H9 (cell line): ENCODE data around the gene ADAMTS2. TPM values are rescaled to one million over a fixed set of nuclear protein-coding genes. Genes with fewer than 3 reads are reported as not detected.

Experiments
- DNase-seq: peaks from one replicate; pipeline ENCODE4 v3.0.0-alpha.2; 2017
- H2AFZ ChIP-seq: one replicate; pipeline ENCODE4 v1.6.1; 2013; ENCODE audit warnings: mild to moderate bottlenecking, low read length, control low read depth, moderate library complexity
- H2AK5ac ChIP-seq: 2 replicates; pipeline ENCODE4 v1.6.1; 2013; ENCODE audit warnings: low read length, control low read depth, mixed read lengths; ENCODE audit not compliant: insufficient read length
- H2BK120ac ChIP-seq: one replicate; pipeline ENCODE4 v1.6.1; 2013; ENCODE audit warnings: low read depth, mild to moderate bottlenecking, low read length, control low read depth, inconsistent platforms; ENCODE audit not compliant: poor library complexity, severe bottlenecking
- H2BK12ac ChIP-seq: 2 replicates; pipeline ENCODE4 v1.6.1; 2013; ENCODE audit warnings: low read length, control low read depth, mixed read lengths, low read depth; ENCODE audit not compliant: insufficient read length
- H2BK15ac ChIP-seq: 2 replicates; pipeline ENCODE4 v1.6.1; 2013; ENCODE audit warnings: low read depth, low read length, control low read depth
- H2BK20ac ChIP-seq: one replicate; pipeline ENCODE4 v1.6.1; 2013; ENCODE audit warnings: low read depth, mild to moderate bottlenecking, low read length, control low read depth, inconsistent platforms; ENCODE audit not compliant: poor library complexity, severe bottlenecking
- H2BK5ac ChIP-seq: 2 replicates; pipeline ENCODE4 v1.6.1; 2013; ENCODE audit warnings: low read length, control low read depth, mixed read lengths; ENCODE audit not compliant: insufficient read length
- H3K14ac ChIP-seq: 2 replicates; pipeline ENCODE4 v1.6.1; 2013; ENCODE audit warnings: low read length, control low read depth; ENCODE audit not compliant: insufficient read depth
- H3K18ac ChIP-seq: 2 replicates; pipeline ENCODE4 v1.6.1; 2013; ENCODE audit warnings: low read depth, mild to moderate bottlenecking, mixed read lengths, low read length, control low read depth; ENCODE audit not compliant: insufficient read length
- H3K23ac ChIP-seq: 2 replicates; pipeline ENCODE4 v1.6.1; 2013; ENCODE audit warnings: low read length, control low read depth, mixed read lengths, low read depth; ENCODE audit not compliant: insufficient read length
- H3K23me2 ChIP-seq: 2 replicates; pipeline ENCODE4 v1.6.1; 2013; ENCODE audit warnings: low read depth, mild to moderate bottlenecking, mixed read lengths, low read length, control low read depth; ENCODE audit not compliant: insufficient read length, poor library complexity, severe bottlenecking
- H3K27ac ChIP-seq: 2 replicates; pipeline ENCODE4 v1.5.1; 2013; ENCODE audit warnings: low read length, control low read depth, mixed read lengths, low read depth; ENCODE audit not compliant: insufficient read length
- H3K27me3 ChIP-seq: 2 replicates; pipeline ENCODE4 v1.6.1; 2013; ENCODE audit warnings: low read length, control low read depth, inconsistent platforms; ENCODE audit not compliant: insufficient read depth
- H3K4ac ChIP-seq: 2 replicates; pipeline ENCODE4 v1.6.1; 2013; ENCODE audit warnings: low read depth, mild to moderate bottlenecking, control low read depth, inconsistent platforms, low read length, moderate library complexity
- H3K4me1 ChIP-seq: 2 replicates; pipeline ENCODE4 v1.6.1; 2013; ENCODE audit warnings: low read length, control low read depth, inconsistent platforms; ENCODE audit not compliant: insufficient read depth
- H3K4me2 ChIP-seq: 2 replicates; pipeline ENCODE4 v1.6.1; 2013; ENCODE audit warnings: low read length, control low read depth, mixed read lengths; ENCODE audit not compliant: insufficient read length, insufficient read depth
- H3K56ac ChIP-seq: 2 replicates; pipeline ENCODE4 v1.6.1; 2013; ENCODE audit warnings: low read depth, mild to moderate bottlenecking, mixed read lengths, low read length, control low read depth; ENCODE audit not compliant: insufficient read length
- H3K79me1 ChIP-seq: 2 replicates; pipeline ENCODE4 v1.6.1; 2013; ENCODE audit warnings: low read depth, mild to moderate bottlenecking, moderate library complexity, low read length, control low read depth, inconsistent platforms; ENCODE audit not compliant: insufficient read depth, poor library complexity, severe bottlenecking
- H3K79me2 ChIP-seq: 2 replicates; pipeline ENCODE4 v1.6.1; 2013; ENCODE audit warnings: low read length, control low read depth, inconsistent platforms; ENCODE audit not compliant: insufficient read depth
- H3K9ac ChIP-seq: 2 replicates; pipeline ENCODE4 v1.6.1; 2013; ENCODE audit warnings: low read length, control low read depth, mixed read lengths; ENCODE audit not compliant: insufficient read length; ENCODE audit errors: extremely low read depth
- H3K9me3 ChIP-seq: one replicate; pipeline ENCODE4 v1.6.1; 2013; ENCODE audit warnings: low read depth, low read length, inconsistent platforms; ENCODE audit not compliant: control insufficient read depth
- H3T11ph ChIP-seq: one replicate; pipeline ENCODE4 v1.6.1; 2013; ENCODE audit warnings: mild to moderate bottlenecking, low read length, control low read depth, inconsistent platforms
- H4K20me1 ChIP-seq: one replicate; pipeline ENCODE4 v1.6.1; 2013; ENCODE audit not compliant: control insufficient read depth, insufficient read length, insufficient read depth
- H4K5ac ChIP-seq: 2 replicates; pipeline ENCODE4 v1.6.1; 2013; ENCODE audit warnings: low read depth, mild to moderate bottlenecking, mixed read lengths, low read length, control low read depth; ENCODE audit not compliant: insufficient read length
- H4K8ac ChIP-seq: replicated peaks from 2 replicates; pipeline ENCODE4 v1.6.1; 2013; ENCODE audit warnings: low read length, control low read depth, mixed read lengths, low read depth; ENCODE audit not compliant: insufficient read length
- H4K91ac ChIP-seq: 2 replicates; pipeline ENCODE4 v1.6.1; 2013; ENCODE audit warnings: low read depth, mild to moderate bottlenecking, moderate library complexity, mixed read lengths, low read length, control low read depth; ENCODE audit not compliant: insufficient read length
- H3K27ac Mint-ChIP-seq, 3 experiments: 2 replicates in 2 of 3; 3 replicates in 1 of 3; pipeline ENCODE4 v1.8.0; 2020 to 2021; ENCODE audit warnings: mixed read lengths in 3 of 3, mild to moderate bottlenecking in 1 of 3, moderate library complexity in 1 of 3
- H3K27me3 Mint-ChIP-seq: 2 replicates; pipeline ENCODE4 v1.8.0; 2021; ENCODE audit warnings: low read depth, mild to moderate bottlenecking, moderate library complexity, mixed read lengths
- H3K36me3 Mint-ChIP-seq, 3 experiments: 2 replicates in 2 of 3; 3 replicates in 1 of 3; pipeline ENCODE4 v1.8.0; 2020 to 2021; ENCODE audit warnings: low read depth in 3 of 3, mixed read lengths in 3 of 3; ENCODE audit not compliant: insufficient read depth in 1 of 3
- H3K4me1 Mint-ChIP-seq, 2 experiments: 2 replicates each; pipeline ENCODE4 v1.8.0; 2020; ENCODE audit warnings: mixed read lengths in 2 of 2
- H3K4me3 Mint-ChIP-seq, 2 experiments: 2 replicates in 1 of 2; 3 replicates in 1 of 2; pipeline ENCODE4 v1.8.0; 2020 to 2021; ENCODE audit warnings: mild to moderate bottlenecking in 2 of 2, mixed read lengths in 2 of 2, moderate library complexity in 1 of 2
- H3K9me3 Mint-ChIP-seq, 2 experiments: 2 replicates in 1 of 2; 3 replicates in 1 of 2; pipeline ENCODE4 v1.8.0; 2020; ENCODE audit warnings: mild to moderate bottlenecking in 2 of 2, mixed read lengths in 2 of 2, moderate library complexity in 1 of 2
- WGBS: extraction: QIAGEN DNeasy Blood & Tissue Kit; methylation state at CpG from one replicate; pipeline ENCODE4 v1.1.7; 2013; ENCODE audit warnings: missing lambda C conversion rate, low lambda C conversion rate, mixed read lengths; ENCODE audit not compliant: insufficient read length; ENCODE audit errors: extremely low coverage; 5-methylcytosine and 5-hydroxymethylcytosine counted together
- total RNA-seq: library from RNA; stranded (reverse); gene quantifications from 2 replicates; pipeline ENCODE4 v1.2.1, GENCODE V29; 2021
- TF ChIP-seq, protein P1 (sequence below): fragments of 200-600 bp; sonication (generic); conservative IDR thresholded peaks from 3 replicates; pipeline ENCODE4 v1.8.0; 2021; ENCODE audit warnings: antibody characterized with exemption, mild to moderate bottlenecking

The ADAMTS2 gene
- total RNA-seq, 1 experiment from 2014 or later = 5.4 TPM

DNA sequence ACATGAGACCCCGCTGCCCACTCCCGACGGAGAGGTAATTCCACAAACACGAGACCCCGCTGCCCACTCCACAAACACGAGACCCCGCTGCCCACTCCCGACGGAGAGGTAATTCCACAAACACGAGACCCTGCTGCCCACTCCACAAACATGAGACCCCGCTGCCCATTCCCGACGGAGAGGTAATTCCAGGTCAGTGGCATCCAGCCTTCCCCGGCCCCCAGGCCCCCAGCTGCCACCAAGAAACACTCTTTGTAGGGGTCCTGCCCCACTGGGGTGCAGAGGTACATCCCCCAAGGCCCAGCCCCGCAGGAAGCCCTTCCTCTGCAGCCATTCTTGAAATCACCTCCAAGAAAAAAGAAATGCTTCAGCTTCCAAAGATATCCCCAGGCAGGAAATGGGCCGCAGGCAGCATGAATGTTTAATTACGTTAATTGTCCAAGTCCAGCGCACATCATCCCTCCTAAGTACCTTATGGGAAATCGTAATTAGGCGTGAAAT is 115.9 kb downstream of the ADAMTS2 start:
- Mint-ChIP-seq H3K27ac (peak overlapping the region in 2 of 3 experiments; percentile 40 to 77; a peak in 2 of 7 replicates), H3K9me3 (peaks cover 8 to 12% of the 10 kb centered on the region in 2 experiments), H3K4me1 (peaks cover 35 to 42% of the 10 kb centered on the region in 2 experiments), H3K36me3 (peaks cover 7 to 9% (median 9%) of the 10 kb centered on the region in 3 experiments), H3K4me3 (no peak overlapping the region), H3K27me3 (peaks cover 2% of the 10 kb centered on the region; the same call in 1 of the 2 replicates)
- no peak overlapping the region for H2BK5ac ChIP-seq
- H3K9ac ChIP-seq = no peak overlapping the region
- no peak overlapping the region for H4K8ac ChIP-seq
- no peak overlapping the region for H3K18ac ChIP-seq
- no peak overlapping the region for H2BK20ac ChIP-seq
- no peaks in the 10 kb centered on the region for H3K79me2 ChIP-seq
- H2BK15ac ChIP-seq = no peak overlapping the region
- H2AK5ac ChIP-seq = no peak overlapping the region
- H2BK120ac ChIP-seq = no peak overlapping the region
- peaks cover 4% of the 10 kb centered on the region; the same call in 1 of the 2 replicates for H3K4me1 ChIP-seq
- H2AFZ ChIP-seq = no peak overlapping the region
- H3K79me1 ChIP-seq = no peaks in the 10 kb centered on the region
- TF ChIP-seq, protein P1, sequence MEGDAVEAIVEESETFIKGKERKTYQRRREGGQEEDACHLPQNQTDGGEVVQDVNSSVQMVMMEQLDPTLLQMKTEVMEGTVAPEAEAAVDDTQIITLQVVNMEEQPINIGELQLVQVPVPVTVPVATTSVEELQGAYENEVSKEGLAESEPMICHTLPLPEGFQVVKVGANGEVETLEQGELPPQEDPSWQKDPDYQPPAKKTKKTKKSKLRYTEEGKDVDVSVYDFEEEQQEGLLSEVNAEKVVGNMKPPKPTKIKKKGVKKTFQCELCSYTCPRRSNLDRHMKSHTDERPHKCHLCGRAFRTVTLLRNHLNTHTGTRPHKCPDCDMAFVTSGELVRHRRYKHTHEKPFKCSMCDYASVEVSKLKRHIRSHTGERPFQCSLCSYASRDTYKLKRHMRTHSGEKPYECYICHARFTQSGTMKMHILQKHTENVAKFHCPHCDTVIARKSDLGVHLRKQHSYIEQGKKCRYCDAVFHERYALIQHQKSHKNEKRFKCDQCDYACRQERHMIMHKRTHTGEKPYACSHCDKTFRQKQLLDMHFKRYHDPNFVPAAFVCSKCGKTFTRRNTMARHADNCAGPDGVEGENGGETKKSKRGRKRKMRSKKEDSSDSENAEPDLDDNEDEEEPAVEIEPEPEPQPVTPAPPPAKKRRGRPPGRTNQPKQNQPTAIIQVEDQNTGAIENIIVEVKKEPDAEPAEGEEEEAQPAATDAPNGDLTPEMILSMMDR = no peak
- no peak overlapping the region for H3K23ac ChIP-seq
- no peak overlapping the region for H4K91ac ChIP-seq
- no peaks in the 10 kb centered on the region for H3K23me2 ChIP-seq
- no peak overlapping the region for H2BK12ac ChIP-seq
- no peaks in the 10 kb centered on the region for H4K20me1 ChIP-seq
- no peaks in the 10 kb centered on the region for H3K27me3 ChIP-seq
- no peak overlapping the region for H3T11ph ChIP-seq
- H3K4ac ChIP-seq = no peak overlapping the region
- DNase-seq = peak; percentile 15
- no peak overlapping the region for H3K14ac ChIP-seq
- H3K27ac ChIP-seq = no peak overlapping the region
- WGBS = no CpG with 5 or more reads among the region's 20 CpGs
- H3K56ac ChIP-seq = no peak overlapping the region
- no peak overlapping the region for H4K5ac ChIP-seq
- H3K9me3 ChIP-seq = no peaks in the 10 kb centered on the region
- no peak overlapping the region for H3K4me2 ChIP-seq
